Measurements from ENCODE around the gene VPS4A.

The VPS4A gene

GRCh38 chr16:69319826-69320739, 8.9 kb downstream of the VPS4A start:
- no peak for TF ChIP-seq CTCF (IDR thresholded peaks at IDR 0.05; ENCODE audit: control insufficient read depth, insufficient read depth, low read depth, low read length, missing control alignments)
- H3K4me3 ChIP-seq (ENCODE audit: control insufficient read depth, low read depth, low read length) = no peak overlapping the region
- DNase-seq (ENCODE audit: low read depth) = no peak

GRCh38 chr16:69320740-69321073, 9.6 kb downstream of the VPS4A start:
- no peak overlapping the region for H3K4me3 ChIP-seq (ENCODE audit: control insufficient read depth, low read depth, low read length)
- no peak for TF ChIP-seq CTCF (IDR thresholded peaks at IDR 0.05; ENCODE audit: control insufficient read depth, insufficient read depth, low read depth, low read length, missing control alignments)
- DNase-seq (ENCODE audit: low read depth) = no peak

- DNase-seq (ENCODE audit: low read depth) = no peak
- H3K4me3 ChIP-seq (ENCODE audit: control insufficient read depth, low read depth, low read length) = no peak overlapping the region
- TF ChIP-seq CTCF (IDR thresholded peaks at IDR 0.05; ENCODE audit: control insufficient read depth, insufficient read depth, low read depth, low read length, missing control alignments) = no peak
Measured at GRCh38 chr16:69321080-69321479, 9.9 kb downstream of the VPS4A start.

- TF ChIP-seq CTCF (IDR thresholded peaks at IDR 0.05; ENCODE audit: control insufficient read depth, insufficient read depth, low read depth, low read length, missing control alignments) = no peak
- H3K4me3 ChIP-seq (ENCODE audit: control insufficient read depth, low read depth, low read length) = no peak overlapping the region
- no peak for DNase-seq (ENCODE audit: low read depth)
Measured at GRCh38 chr16:69322343-69322742, 11.2 kb downstream of the VPS4A start.

- no peak for DNase-seq (ENCODE audit: low read depth)
- no peak overlapping the region for H3K4me3 ChIP-seq (ENCODE audit: control insufficient read depth, low read depth, low read length)
- no peak for TF ChIP-seq CTCF (IDR thresholded peaks at IDR 0.05; ENCODE audit: control insufficient read depth, insufficient read depth, low read depth, low read length, missing control alignments)
Measured at GRCh38 chr16:69323415-69323814, 12.3 kb downstream of the VPS4A start.

GRCh38 chr16:69324013-69324531, 12.9 kb downstream of the VPS4A start:
- H3K4me3 ChIP-seq (ENCODE audit: control insufficient read depth, low read depth, low read length) = no peak overlapping the region
- DNase-seq (ENCODE audit: low read depth) = no peak
- no peak for TF ChIP-seq CTCF (IDR thresholded peaks at IDR 0.05; ENCODE audit: control insufficient read depth, insufficient read depth, low read depth, low read length, missing control alignments)
